ENCODE data around the gene MINDY4. TPM values are rescaled to one million over a fixed set of nuclear protein-coding genes. Genes with fewer than 3 reads are reported as not detected.

MINDY4 gene
- total RNA-seq, 1 donor from 2014 or later, result 3.8 TPM

GRCh38 chr7:30859202-30859939 is 88.2 kb downstream of the MINDY4 start:
- Histone ChIP-seq H3K9me3 (replicated peaks) (no peaks in the 10 kb centered on the region), H3K4me1 (peaks cover 18% of the 10 kb centered on the region), H3K27ac (replicated peaks) (no peak overlapping the region), H3K4me3 (no peak overlapping the region), H3K36me3 (peaks cover 42% of the 10 kb centered on the region), H3K27me3 (ENCODE audit: low read depth) (no peaks in the 10 kb centered on the region)
- intact Hi-C loops (cut with micrococcal nuclease), result no loop called here
- TF ChIP-seq CTCF (IDR thresholded peaks at IDR 0.05; ENCODE audit: borderline replicate concordance), result no peak
- DNase-seq, result no peak

GRCh38 chr7:30859940-30860496 is 88.8 kb downstream of the MINDY4 start:
- DNase-seq, result no peak
- Histone ChIP-seq H3K36me3 (peaks cover 35% of the 10 kb centered on the region), H3K4me1 (peaks cover 25% of the 10 kb centered on the region), H3K9me3 (replicated peaks) (no peaks in the 10 kb centered on the region), H3K27me3 (ENCODE audit: low read depth) (no peaks in the 10 kb centered on the region), H3K4me3 (no peak overlapping the region), H3K27ac (replicated peaks) (no peak overlapping the region)
- no peak for TF ChIP-seq CTCF (IDR thresholded peaks at IDR 0.05; ENCODE audit: borderline replicate concordance)
- intact Hi-C loops (cut with micrococcal nuclease), result no loop called here

GRCh38 chr7:30861612-30862011 is 90.4 kb downstream of the MINDY4 start:
- Histone ChIP-seq H3K4me1 (peaks cover 41% of the 10 kb centered on the region), H3K27me3 (ENCODE audit: low read depth) (no peaks in the 10 kb centered on the region), H3K9me3 (replicated peaks) (no peaks in the 10 kb centered on the region), H3K36me3 (peaks cover 28% of the 10 kb centered on the region), H3K4me3 (no peak overlapping the region), H3K27ac (replicated peaks) (no peak overlapping the region)
- TF ChIP-seq CTCF (IDR thresholded peaks at IDR 0.05; ENCODE audit: borderline replicate concordance), result no peak
- no peak for DNase-seq
- intact Hi-C loops (cut with micrococcal nuclease), result no loop called here

- peaks cover 18% of the 10 kb centered on the region for H3K36me3 ChIP-seq
- no peaks in the 10 kb centered on the region for H3K27me3 ChIP-seq (ENCODE audit: low read depth)
- intact Hi-C loops (cut with micrococcal nuclease), result no loop called here
- TF ChIP-seq CTCF (IDR thresholded peaks at IDR 0.05; ENCODE audit: borderline replicate concordance), result no peak
- peaks cover 56% of the 10 kb centered on the region for H3K4me1 ChIP-seq
- no peaks in the 10 kb centered on the region for H3K9me3 ChIP-seq (replicated peaks)
- no peak overlapping the region for H3K4me3 ChIP-seq
- no peak for DNase-seq
- peak overlapping the region; percentile 57 for H3K27ac ChIP-seq (replicated peaks)
Measured at GRCh38 chr7:30862995-30863705, 91.9 kb downstream of the MINDY4 start.

- Histone ChIP-seq H3K27ac (replicated peaks) (peak overlapping the region; percentile 57), H3K4me3 (no peak overlapping the region), H3K9me3 (replicated peaks) (no peaks in the 10 kb centered on the region), H3K36me3 (peaks cover 17% of the 10 kb centered on the region), H3K4me1 (peaks cover 61% of the 10 kb centered on the region), H3K27me3 (ENCODE audit: low read depth) (no peaks in the 10 kb centered on the region)
- no peak for DNase-seq
- intact Hi-C loops (cut with micrococcal nuclease), result no loop called here
- no peak for TF ChIP-seq CTCF (IDR thresholded peaks at IDR 0.05; ENCODE audit: borderline replicate concordance)
Measured at GRCh38 chr7:30863706-30864035, 92.5 kb downstream of the MINDY4 start.
